Erythroblast (primary cell): ENCODE results near the gene PNPLA7.

ENCODE experiments used
- GATA1 ChIP-seq: IDR thresholded peaks from 2 replicates; pipeline ENCODE4 v1.6.1; 2011; ENCODE audit warnings: low read depth, mild to moderate bottlenecking, control low read depth, low read length, moderate library complexity
- POLR2A ChIP-seq: IDR thresholded peaks from 2 replicates; pipeline ENCODE4 v1.6.1; 2011; ENCODE audit warnings: mild to moderate bottlenecking, low read length

- TF ChIP-seq POLR2A (no peak), GATA1 (no peak)
Observed at GRCh38 chr9:137491735-137492432, 58.3 kb downstream of the PNPLA7 start.
